Skin of body (tissue), 2 donors: Measurements from ENCODE around the gene ERBIN. TPM values are rescaled to one million over a fixed set of nuclear protein-coding genes. Genes with fewer than 3 reads are reported as not detected.
"Not testable (repeated sequence)": the region's sequence is repeated elsewhere in the genome, so short reads cannot be mapped to it uniquely, and the experiment has no call there.

Source experiments
- DNase-seq: peaks from one replicate; lab custom pipeline; 2025; lab: John Stamatoyannopoulos, UW
- total RNA-seq: library from RNA; depleted of rRNA; stranded (reverse); fragments of >200 nt; gene quantifications from one replicate; pipeline ENCODE4 v1.2.3, GENCODE V29; 2014

The ERBIN gene
- total RNA-seq, 1 donor from 2014 or later = 116 TPM

DNA sequence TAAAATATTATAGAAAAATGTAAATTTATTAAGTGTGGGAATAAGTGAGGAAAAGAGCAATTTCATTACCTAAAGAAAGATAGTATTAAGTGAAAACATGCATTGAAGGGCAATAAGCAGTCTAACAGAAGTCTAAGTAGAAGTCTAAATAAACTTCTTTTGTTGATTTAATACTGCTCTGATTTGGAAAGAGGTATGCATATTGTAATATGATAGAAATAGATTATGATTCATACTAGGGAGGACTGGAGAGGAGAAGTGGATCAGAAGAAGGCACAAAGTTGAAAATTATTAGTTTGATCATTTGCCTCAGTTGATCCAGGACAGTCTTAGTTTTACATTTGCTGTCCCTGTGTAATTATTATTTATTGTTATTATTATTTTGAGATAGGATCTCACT is 6.6 kb upstream of the ERBIN start:
- no peak for DNase-seq

- no peak for DNase-seq
These were observed 3.0 kb upstream of the ERBIN start for GRCh38 chr5:65923339-65923738.

DNA sequence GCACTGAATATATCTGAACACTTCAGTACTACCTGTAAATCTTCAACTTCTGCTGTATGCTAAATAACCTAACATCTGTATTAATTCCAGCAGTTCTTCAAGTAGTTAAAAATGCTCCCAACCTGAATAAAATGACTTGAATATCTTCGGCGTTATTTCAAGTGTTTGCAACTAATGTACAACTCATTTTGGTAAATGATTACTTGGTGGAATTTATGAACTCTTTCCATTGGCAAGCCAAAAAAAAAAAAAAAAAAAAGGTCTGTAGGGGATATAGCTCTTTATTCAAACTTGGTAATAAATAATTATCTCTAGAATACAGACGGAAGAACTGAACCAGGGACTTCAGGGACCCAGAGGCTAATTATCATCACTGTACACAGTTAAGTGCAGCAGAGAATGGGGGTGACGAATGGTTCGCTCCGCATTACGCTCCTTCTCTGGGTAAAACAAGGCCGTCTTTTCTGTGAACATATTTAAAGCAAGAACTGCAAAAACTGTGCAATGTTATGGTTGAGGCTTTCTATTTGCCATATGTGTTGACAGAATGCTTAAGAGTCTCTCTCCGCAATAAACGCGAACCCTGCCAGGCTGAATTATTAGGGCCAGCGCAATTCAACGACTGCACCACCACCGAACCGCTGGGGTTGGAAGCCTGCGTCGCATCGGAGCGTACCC is 1.9 kb upstream of the ERBIN start:
- DNase-seq = peak; percentile 71

DNA sequence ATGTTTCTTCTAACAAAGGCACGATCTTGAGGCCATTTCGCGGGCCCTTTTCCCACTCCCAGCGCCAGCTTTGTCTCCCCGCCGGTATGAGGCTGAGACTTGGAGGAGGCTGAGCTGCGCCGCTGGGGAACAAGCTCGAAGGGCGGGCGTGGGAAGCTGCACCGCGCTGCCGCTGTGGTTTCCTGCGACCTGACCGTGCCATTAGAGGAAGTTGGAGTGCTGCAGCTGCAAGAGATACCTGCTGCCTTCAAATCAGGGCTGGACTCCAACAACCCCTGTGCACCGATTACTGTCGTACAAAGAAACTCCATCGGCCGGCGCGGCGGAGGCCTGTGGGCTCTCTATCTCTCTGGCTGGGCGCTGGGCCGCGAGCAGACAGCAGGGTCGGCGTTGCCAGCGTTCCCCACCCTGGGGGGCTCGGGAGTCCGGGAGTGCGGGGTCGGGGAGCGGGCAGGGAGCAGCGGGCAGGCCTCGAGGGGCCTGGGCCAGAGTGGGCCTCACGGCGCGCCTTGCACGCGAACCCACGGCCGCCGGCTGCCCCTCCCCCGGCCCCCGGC is 1.3 kb upstream of the ERBIN start:
- DNase-seq = peak; percentile 71

DNA sequence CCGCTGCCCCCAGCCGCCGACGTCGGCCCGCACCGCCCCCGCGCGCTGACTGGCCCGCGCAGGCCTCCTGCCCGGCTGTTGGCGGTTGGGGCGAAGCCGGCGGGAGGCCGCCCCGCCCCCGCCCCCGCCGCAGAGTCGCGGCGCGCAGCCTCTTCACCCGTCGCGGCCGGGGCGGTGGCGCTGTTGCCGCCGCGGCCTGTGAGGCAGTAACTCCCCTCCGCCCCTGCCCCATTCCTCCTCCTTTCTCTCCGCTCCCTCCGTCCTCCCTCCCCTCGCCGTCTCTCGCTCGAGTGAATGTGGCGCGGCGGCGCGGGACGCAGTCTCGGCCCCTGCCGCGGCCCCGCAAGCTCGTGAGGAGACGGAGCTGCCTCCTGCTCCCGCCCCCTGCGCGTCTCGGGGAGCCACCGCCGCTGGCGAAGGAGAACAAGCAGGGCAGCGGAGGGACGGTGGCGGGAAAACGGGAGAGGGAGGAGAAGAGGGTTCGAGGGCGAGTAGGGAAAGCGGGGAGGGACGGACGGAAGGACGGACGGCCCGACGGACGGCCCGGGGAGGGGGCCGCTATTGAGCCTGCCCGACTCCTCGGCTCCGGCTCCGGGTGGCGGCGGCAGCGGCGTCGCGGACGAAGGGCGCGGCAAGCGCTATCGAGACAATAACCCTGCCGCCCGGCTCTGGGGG is 637 bp upstream of the ERBIN start:
- DNase-seq = peak; percentile 87

GRCh38 chr5:65926893-65927292 is 518 bp downstream of the ERBIN start:
- no peak for DNase-seq

- DNase-seq = peak; percentile 66
These were observed 1.3 kb downstream of the ERBIN start for GRCh38 chr5:65927503-65928321.

DNA sequence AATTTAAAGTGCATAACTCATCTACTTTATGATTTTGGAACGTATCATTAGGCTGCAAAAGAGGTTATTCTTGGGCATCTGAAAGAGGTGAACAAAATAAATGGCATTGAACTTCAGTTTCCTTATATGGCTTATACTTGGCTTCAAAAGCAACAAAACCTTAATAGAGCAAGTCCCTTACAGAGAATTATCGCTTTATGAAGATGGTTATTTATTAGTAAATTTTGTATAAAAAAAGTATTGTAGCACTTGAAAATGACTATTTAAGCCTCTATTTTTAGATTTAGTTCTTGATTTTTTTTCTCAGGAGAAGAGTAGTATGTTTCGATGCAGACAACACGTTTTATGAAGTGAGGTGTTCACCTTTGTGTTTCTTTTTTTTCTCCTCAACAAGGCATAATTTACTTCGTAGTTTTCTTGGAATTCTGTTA is 2.0 kb downstream of the ERBIN start:
- DNase-seq = no peak

- DNase-seq = no peak
These were observed 2.5 kb downstream of the ERBIN start for GRCh38 chr5:65928860-65929259.

- DNase-seq = no peak
These were observed 6.3 kb downstream of the ERBIN start for GRCh38 chr5:65932676-65933075.

DNA sequence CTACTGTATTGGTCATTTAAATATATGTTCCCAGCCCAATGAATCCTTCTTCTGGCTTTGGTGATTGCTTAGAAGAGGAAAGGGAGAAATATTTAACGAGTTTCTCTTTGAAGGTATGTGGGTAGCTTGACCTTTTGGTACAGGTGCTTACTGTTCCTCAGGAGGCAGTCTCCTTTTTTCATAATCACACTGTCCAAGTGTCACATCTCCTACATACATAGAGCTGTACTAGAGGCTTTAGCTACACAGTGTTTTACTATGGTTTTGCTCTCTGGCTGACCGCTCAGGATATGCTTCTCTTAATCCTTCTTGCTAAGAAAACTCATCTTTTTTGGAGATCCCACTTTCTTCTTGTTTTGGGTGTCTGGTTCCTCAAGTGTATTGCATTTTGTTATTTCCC is 6.9 kb downstream of the ERBIN start:
- DNase-seq = no peak

DNA sequence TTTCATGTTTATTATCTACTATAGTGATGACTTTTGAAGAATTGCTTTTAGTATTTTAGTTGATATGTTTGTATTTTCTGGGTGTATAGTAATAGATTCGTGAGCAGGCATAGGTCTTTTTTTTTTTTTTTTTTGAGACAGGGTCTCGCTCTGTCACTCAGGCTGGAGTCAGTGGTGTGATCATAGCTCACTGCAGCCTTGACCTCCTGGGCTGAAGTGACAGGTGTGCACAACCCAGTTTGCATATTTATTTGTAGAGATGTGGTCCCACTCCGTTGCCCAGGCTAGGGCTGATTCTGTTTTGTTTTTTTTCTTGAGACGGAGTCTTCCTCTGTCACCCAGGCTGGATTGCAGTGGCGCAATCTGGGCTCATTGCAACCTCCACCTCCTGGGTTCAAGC is 11.9 kb downstream of the ERBIN start:
- no peak for DNase-seq

DNA sequence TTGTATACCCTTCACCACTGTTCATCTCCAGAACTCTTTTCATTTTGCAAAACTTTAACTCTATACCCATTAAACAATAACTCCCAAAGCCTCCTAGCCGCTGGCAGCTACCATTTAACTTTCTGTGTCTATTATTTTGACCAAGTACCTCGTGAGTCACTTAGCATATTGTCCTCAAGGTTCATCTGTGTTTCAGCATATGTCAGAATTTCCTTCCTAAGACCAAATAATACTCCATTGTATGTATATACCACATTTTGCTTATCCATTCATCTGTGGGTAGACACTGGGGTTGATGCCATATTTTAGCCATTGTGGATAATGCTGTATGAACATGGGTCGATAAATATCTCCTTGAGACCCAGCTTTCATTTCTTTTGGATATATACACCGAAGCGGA is 17.4 kb downstream of the ERBIN start:
- no peak for DNase-seq

- no peak for DNase-seq
These were observed 19.9 kb downstream of the ERBIN start for GRCh38 chr5:65946198-65946745.

- no peak for DNase-seq
These were observed 21.9 kb downstream of the ERBIN start for GRCh38 chr5:65948115-65948747.

- no peak for DNase-seq
These were observed 25.0 kb downstream of the ERBIN start for GRCh38 chr5:65951330-65951729.

DNA sequence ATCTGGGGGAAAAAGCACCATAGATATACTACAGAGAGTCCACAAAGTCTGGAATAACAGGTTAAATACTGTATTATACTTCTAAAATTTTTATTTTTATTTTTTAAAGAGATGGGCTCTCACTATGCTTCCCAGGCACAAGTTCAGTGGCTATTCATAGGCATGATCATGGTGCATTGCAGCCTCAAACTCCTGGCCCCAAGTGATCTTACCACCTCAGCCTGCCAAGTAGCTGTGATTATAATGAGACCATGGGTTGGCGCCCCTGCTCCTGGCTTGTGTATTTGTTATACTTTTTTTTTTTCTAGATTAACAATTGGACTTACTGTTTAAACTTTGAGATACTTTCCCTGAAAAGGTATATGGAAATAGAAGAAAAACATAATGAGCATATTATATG is 25.9 kb downstream of the ERBIN start:
- DNase-seq = no peak

DNA sequence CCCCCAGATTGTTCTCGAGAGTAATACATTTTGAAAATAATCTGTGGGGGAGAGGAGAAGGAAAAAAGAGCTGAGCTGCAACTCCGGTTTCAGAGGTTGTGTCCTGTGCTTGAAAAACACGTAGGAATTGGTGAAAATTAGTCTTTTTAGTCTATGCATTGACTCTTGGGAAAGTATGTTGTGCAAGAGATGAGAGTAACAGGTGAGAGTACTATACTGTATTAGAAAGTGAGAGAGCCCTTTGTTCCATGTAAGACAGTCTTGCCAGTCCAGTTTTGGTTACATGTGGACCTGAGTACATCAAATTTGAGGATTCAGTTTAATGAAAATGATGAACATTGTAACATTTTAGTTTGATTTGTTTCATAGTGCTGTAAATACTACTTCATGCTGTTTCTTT is 27.8 kb downstream of the ERBIN start:
- no peak for DNase-seq

- DNase-seq = no peak
These were observed 29.4 kb downstream of the ERBIN start for GRCh38 chr5:65955746-65956145.

- not testable (repeated sequence) for DNase-seq
These were observed 31.3 kb downstream of the ERBIN start for GRCh38 chr5:65957703-65958102.

GRCh38 chr5:65961633-65962032 is 35.3 kb downstream of the ERBIN start:
- no peak for DNase-seq
